GM19395 (cell line): ENCODE data around the gene SAA2.
A peak's percentile ranks its signal among the peaks of the same experiment; 100 is the strongest.
"Not testable (repeated sequence)": the region's sequence is repeated elsewhere in the genome, so short reads cannot be mapped to it uniquely, and the experiment has no call there.

Experiments used
- ATAC-seq: cut with Tn5 transposase; IDR thresholded peaks from one replicate; pipeline ENCODE4 v1.9.1; 2021; ENCODE audit warnings: mild to moderate bottlenecking, moderate library complexity; ENCODE audit not compliant: unreplicated experiment

Gene SAA2

GRCh38 chr11:18248561-18248960, at the start of gene SAA2:
Gene SAA2, minus strand, starts transcription at chr11:18248668. Its CDS starts 657 bp downstream, at chr11:18248011.
- ATAC-seq = no peak

- ATAC-seq = no peak
Observed at GRCh38 chr11:18295316-18295715, 46.8 kb upstream of the SAA2 start.

- peak; percentile 88 for ATAC-seq
Observed at GRCh38 chr11:18294862-18295261, 46.4 kb upstream of the SAA2 start.

GRCh38 chr11:18288911-18289310, 40.4 kb upstream of the SAA2 start:
- no peak for ATAC-seq

GRCh38 chr11:18285841-18286240, 37.4 kb upstream of the SAA2 start:
- no peak for ATAC-seq

- no peak for ATAC-seq
Observed at GRCh38 chr11:18282626-18283025, 34.2 kb upstream of the SAA2 start.

- ATAC-seq = peak; percentile 92
Observed at GRCh38 chr11:18280438-18281045, 32.1 kb upstream of the SAA2 start.

- ATAC-seq = no peak
Observed at GRCh38 chr11:18277565-18278271, 29.2 kb upstream of the SAA2 start.

- ATAC-seq = no peak
Observed at GRCh38 chr11:18271206-18271605, 22.7 kb upstream of the SAA2 start.

GRCh38 chr11:18270102-18270501, 21.6 kb upstream of the SAA2 start:
- no peak for ATAC-seq

- not testable (repeated sequence) for ATAC-seq
Observed at GRCh38 chr11:18269252-18269651, 20.8 kb upstream of the SAA2 start.

- peak; percentile 65 for ATAC-seq
Observed at GRCh38 chr11:18267335-18268133, 19.1 kb upstream of the SAA2 start.

- no peak for ATAC-seq
Observed at GRCh38 chr11:18265949-18266348, 17.5 kb upstream of the SAA2 start, which contains the start of gene SAA1. Gene SAA1, plus strand, starts transcription at chr11:18266264. Its CDS starts 624 bp downstream, at chr11:18266888.

- ATAC-seq = no peak
Observed at GRCh38 chr11:18264677-18265555, 16.4 kb upstream of the SAA2 start.

- ATAC-seq = peak; percentile 50
Observed at GRCh38 chr11:18264035-18264434, 15.6 kb upstream of the SAA2 start.

- not testable (repeated sequence) for ATAC-seq
Observed at GRCh38 chr11:18262681-18263350, 14.3 kb upstream of the SAA2 start.

GRCh38 chr11:18261721-18262120, 13.3 kb upstream of the SAA2 start:
- ATAC-seq = no peak

- no peak for ATAC-seq
Observed at GRCh38 chr11:18259259-18259658, 10.8 kb upstream of the SAA2 start.

- ATAC-seq = no peak
Observed at GRCh38 chr11:18254781-18255361, 6.4 kb upstream of the SAA2 start.
